Uterus (tissue), 4 donors: Measurements from ENCODE around the gene CHAD. TPM values are rescaled to one million over a fixed set of nuclear protein-coding genes. Genes with fewer than 3 reads are reported as not detected.
"Not testable (repeated sequence)": the region's sequence is repeated elsewhere in the genome, so short reads cannot be mapped to it uniquely, and the experiment has no call there.

ENCODE experiments used
- DNase-seq, 2 donors: peaks; one replicate each; pipeline ENCODE4 v3.0.0-alpha.2; 2019 to 2020
- H3K27ac ChIP-seq, 2 donors: fragments of 200-600 bp; sonication (generic); 1 replicate in 1 of 2; 2 replicates in 1 of 2; pipeline ENCODE4 v1.5.1; 2016 to 2018
- H3K27me3 ChIP-seq, 2 donors: fragments of 200-600 bp; sonication (generic); one replicate each; pipeline ENCODE4 v1.5.1; 2018 to 2019; ENCODE audit warnings: control low read depth in 1 of 2
- H3K36me3 ChIP-seq, 2 donors: fragments of 200-600 bp; sonication (generic); one replicate each; pipeline ENCODE4 v1.5.1; 2019; ENCODE audit warnings: control low read depth in 1 of 2
- H3K4me1 ChIP-seq, 2 donors: fragments of 200-600 bp; sonication (generic); one replicate each; pipeline ENCODE4 v1.5.1; 2018 to 2019; ENCODE audit warnings: control low read depth in 1 of 2
- H3K4me3 ChIP-seq, 2 donors: fragments of 200-600 bp; sonication (generic); 1 replicate in 1 of 2; 2 replicates in 1 of 2; pipeline ENCODE4 v1.5.1; 2018 to 2019; ENCODE audit warnings: mild to moderate bottlenecking in 1 of 2
- H3K9me3 ChIP-seq, 2 donors: fragments of 200-600 bp; sonication (generic); one replicate each; pipeline ENCODE4 v1.5.1; 2019; ENCODE audit warnings: control low read depth in 1 of 2
- CTCF ChIP-seq, 4 experiments: fragments of 200-600 bp in 2 of 4; fragments of 450-650 bp in 2 of 4; sonication (generic) in 2 of 4; IDR thresholded peaks; one replicate each; pipeline ENCODE4 v1.5.1; 2016 to 2019; ENCODE audit warnings: antibody characterized with exemption in 4 of 4, mild to moderate bottlenecking in 2 of 4, moderate library complexity in 1 of 4
- POLR2A ChIP-seq, 2 donors: fragments of 450-650 bp; IDR thresholded peaks; one replicate each; pipeline ENCODE4 v1.6.1; 2016; ENCODE audit warnings: antibody characterized with exemption in 2 of 2, mild to moderate bottlenecking in 1 of 2, moderate library complexity in 1 of 2
- intact Hi-C: fragments of 100-400 bp; cut with DNase I; formaldehyde crosslinking; loops from one replicate; pipeline ENCODE4 v1.15.1; 2023; ENCODE audit warnings: low total_unique reads
- total RNA-seq, 4 donors: library from RNA; depleted of rRNA in 3 of 4; stranded (reverse); fragments of >200 nt in 3 of 4; gene quantifications; one replicate each; pipeline versions ENCODE4 v1.1.0 to v1.2.4, GENCODE V29; 2014 to 2023
- donor health status: DM: yes; HTN: yes; CAD: no.

Gene CHAD
- total RNA-seq, 4 donors from 2014 or later: not detected

- no peak for TF ChIP-seq CTCF (IDR thresholded peaks at IDR 0.05)
- TF ChIP-seq POLR2A (IDR thresholded peaks at IDR 0.05): no peak
These were observed 45.9 kb downstream of the CHAD start for GRCh38 chr17:50422738-50423137.

GRCh38 chr17:50421308-50422051 is 47.2 kb downstream of the CHAD start:
- DNase-seq: no peak
- Histone ChIP-seq H3K4me3 (peak overlapping the region in 1 of 2 donors; percentile 22), H3K27ac (peak overlapping the region; percentile 49 to 76), H3K9me3 (no peaks in the 10 kb centered on the region), H3K4me1 (no peaks in the 10 kb centered on the region), H3K36me3 (no peaks in the 10 kb centered on the region), H3K27me3 (no peaks in the 10 kb centered on the region)
- TF ChIP-seq CTCF (IDR thresholded peaks at IDR 0.05): no peak
- no peak for TF ChIP-seq POLR2A (IDR thresholded peaks at IDR 0.05)
- intact Hi-C loops: no loop called here

More at GRCh38 chr17:50422738-50423137, 45.9 kb downstream of the CHAD start:
- Histone ChIP-seq H3K4me3 (no peak overlapping the region), H3K27ac (no peak overlapping the region), H3K36me3 (no peaks in the 10 kb centered on the region), H3K27me3 (no peaks in the 10 kb centered on the region), H3K9me3 (no peaks in the 10 kb centered on the region), H3K4me1 (no peaks in the 10 kb centered on the region)
- intact Hi-C loops: no loop called here
- DNase-seq: no peak

- no peak for TF ChIP-seq POLR2A (IDR thresholded peaks at IDR 0.05)
- no peak for TF ChIP-seq CTCF (IDR thresholded peaks at IDR 0.05)
- H3K27ac ChIP-seq: peak overlapping the region; percentile 49 to 76
- H3K4me3 ChIP-seq: no peak overlapping the region
- DNase-seq: no peak
- H3K27me3 ChIP-seq: no peaks in the 10 kb centered on the region
- intact Hi-C loops: no loop called here
- H3K4me1 ChIP-seq: no peaks in the 10 kb centered on the region
- no peaks in the 10 kb centered on the region for H3K36me3 ChIP-seq
- H3K9me3 ChIP-seq: no peaks in the 10 kb centered on the region
These were observed 48.1 kb downstream of the CHAD start for GRCh38 chr17:50420419-50421112.

- H3K27ac ChIP-seq, H3K4me1 ChIP-seq, H3K4me3 ChIP-seq, H3K36me3 ChIP-seq, H3K9me3 ChIP-seq, H3K27me3 ChIP-seq, DNase-seq, intact Hi-C loops: not testable (repeated sequence)
These were observed 49.1 kb downstream of the CHAD start for GRCh38 chr17:50419577-50419976.

- no peak overlapping the region for H3K27ac ChIP-seq
- no peak for TF ChIP-seq CTCF (IDR thresholded peaks at IDR 0.05)
- no peak for TF ChIP-seq POLR2A (IDR thresholded peaks at IDR 0.05)
- intact Hi-C loops: no loop called here
- DNase-seq: no peak
- no peaks in the 10 kb centered on the region for H3K36me3 ChIP-seq
- H3K4me1 ChIP-seq: no peaks in the 10 kb centered on the region
- H3K27me3 ChIP-seq: no peaks in the 10 kb centered on the region
- H3K4me3 ChIP-seq: no peak overlapping the region
- no peaks in the 10 kb centered on the region for H3K9me3 ChIP-seq
These were observed 53.9 kb downstream of the CHAD start for GRCh38 chr17:50414808-50415207.

Other genes with a start within 250 kb of the CHAD start
- gene TMEM92, start 194.4 kb downstream of the CHAD start, total RNA-seq: under 1 TPM in 2 of 4 donors, not detected in 2; 0.07 to 0.91 TPM
- gene XYLT2, start 122.8 kb downstream of the CHAD start, total RNA-seq: 10 to 100 TPM; 23.5 to 34.0 (median 28.5) TPM
- gene MRPL27, start 95.7 kb downstream of the CHAD start, total RNA-seq: 10 to 100 TPM; 16.4 to 72.1 (median 45.8) TPM
- 1 to 10 TPM in 2 of 4 donors, not detected in 2; 1.7 to 3.4 TPM for gene EME1, start 95.7 kb downstream of the CHAD start, total RNA-seq
- 10 to 100 TPM; 24.1 to 62.4 (median 47.1) TPM for gene LRRC59, start 71.4 kb downstream of the CHAD start, total RNA-seq
- gene ACSF2, start 42.7 kb downstream of the CHAD start, total RNA-seq: 10 to 100 TPM; 16.7 to 60.6 (median 45.7) TPM
- gene RSAD1, start 10.0 kb upstream of the CHAD start, total RNA-seq: 10 to 100 TPM; 12.9 to 42.6 (median 30.7) TPM
- gene MYCBPAP, start 39.6 kb upstream of the CHAD start, total RNA-seq: 10 to 100 TPM in 1 of 4 donors, 1 to 10 TPM in 3; 2.7 to 11.5 (median 5.1) TPM
- 10 to 100 TPM in 1 of 4 donors, under 1 TPM in 1, not detected in 2; 0.30 to 41.1 TPM for gene EPN3, start 63.9 kb upstream of the CHAD start, total RNA-seq
- gene SPATA20, start 78.3 kb upstream of the CHAD start, total RNA-seq: 10 to 100 TPM; 39.7 to 57.2 (median 46.2) TPM
- 10 to 100 TPM in 2 of 4 donors, under 1 TPM in 2; under 0.01 to 28.9 (median 6.0) TPM for gene CACNA1G, start 91.8 kb upstream of the CHAD start, total RNA-seq
- 1 to 10 TPM; 1.2 to 4.5 (median 2.6) TPM for gene ABCC3, start 166.0 kb upstream of the CHAD start, total RNA-seq
- 10 to 100 TPM; 15.0 to 58.0 (median 31.3) TPM for gene ANKRD40, start 239.0 kb upstream of the CHAD start, total RNA-seq